Measurements from ENCODE around the gene PLD5.

PLD5 gene

GRCh38 chr1:242241936-242242335, 282.6 kb downstream of the PLD5 start:
- Mint-ChIP-seq H3K9me3 (peaks cover 10% of the 10 kb centered on the region), H3K27me3 (ENCODE audit: low read depth, poor library complexity) (peaks cover 7% of the 10 kb centered on the region), H3K36me3 (ENCODE audit: low read depth) (no peaks in the 10 kb centered on the region), H3K27ac (no peak overlapping the region), H3K4me1 (no peaks in the 10 kb centered on the region), H3K4me3 (no peak overlapping the region)
- no peak for DNase-seq
- TF ChIP-seq CTCF (IDR thresholded peaks at IDR 0.05): no peak

DNA sequence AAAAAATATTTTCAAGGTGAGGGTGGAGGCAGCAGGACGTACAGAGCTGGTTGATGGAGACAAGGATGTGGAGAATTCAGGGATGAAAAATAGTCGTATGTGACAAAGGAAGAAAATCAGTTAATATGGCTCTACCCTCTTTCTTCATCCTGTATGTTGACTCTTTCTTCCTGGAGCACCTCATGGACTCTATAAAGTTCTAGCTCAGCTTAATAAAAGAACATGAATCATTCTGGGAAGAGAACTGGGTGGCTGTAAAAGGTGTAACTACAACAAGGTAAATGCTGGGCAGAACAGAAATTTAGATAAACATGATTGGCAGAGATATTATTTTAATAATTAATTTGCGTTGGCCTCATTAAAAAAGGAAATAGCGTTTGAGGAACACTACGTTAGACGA, 283.8 kb downstream of the PLD5 start:
- Mint-ChIP-seq H3K4me1 (no peaks in the 10 kb centered on the region), H3K27ac (no peak overlapping the region), H3K9me3 (peaks cover 4% of the 10 kb centered on the region), H3K4me3 (no peak overlapping the region), H3K27me3 (ENCODE audit: low read depth, poor library complexity) (peaks cover 7% of the 10 kb centered on the region), H3K36me3 (ENCODE audit: low read depth) (no peaks in the 10 kb centered on the region)
- no peak for DNase-seq
- TF ChIP-seq CTCF (IDR thresholded peaks at IDR 0.05): no peak

- no peaks in the 10 kb centered on the region for H3K36me3 Mint-ChIP-seq (ENCODE audit: low read depth)
- H3K27ac Mint-ChIP-seq: no peak overlapping the region
- TF ChIP-seq CTCF (IDR thresholded peaks at IDR 0.05): no peak
- H3K4me1 Mint-ChIP-seq: no peaks in the 10 kb centered on the region
- DNase-seq: no peak
- peaks cover 12% of the 10 kb centered on the region for H3K27me3 Mint-ChIP-seq (ENCODE audit: low read depth, poor library complexity)
- no peak overlapping the region for H3K4me3 Mint-ChIP-seq
- peaks cover 4% of the 10 kb centered on the region for H3K9me3 Mint-ChIP-seq
Observed at GRCh38 chr1:242240077-242240476, 284.4 kb downstream of the PLD5 start.

GRCh38 chr1:242239398-242239797, 285.1 kb downstream of the PLD5 start:
- Mint-ChIP-seq H3K4me1 (no peaks in the 10 kb centered on the region), H3K27me3 (ENCODE audit: low read depth, poor library complexity) (peaks cover 13% of the 10 kb centered on the region), H3K27ac (no peak overlapping the region), H3K9me3 (peaks cover 4% of the 10 kb centered on the region), H3K4me3 (no peak overlapping the region), H3K36me3 (ENCODE audit: low read depth) (no peaks in the 10 kb centered on the region)
- no peak for TF ChIP-seq CTCF (IDR thresholded peaks at IDR 0.05)
- no peak for DNase-seq

DNA sequence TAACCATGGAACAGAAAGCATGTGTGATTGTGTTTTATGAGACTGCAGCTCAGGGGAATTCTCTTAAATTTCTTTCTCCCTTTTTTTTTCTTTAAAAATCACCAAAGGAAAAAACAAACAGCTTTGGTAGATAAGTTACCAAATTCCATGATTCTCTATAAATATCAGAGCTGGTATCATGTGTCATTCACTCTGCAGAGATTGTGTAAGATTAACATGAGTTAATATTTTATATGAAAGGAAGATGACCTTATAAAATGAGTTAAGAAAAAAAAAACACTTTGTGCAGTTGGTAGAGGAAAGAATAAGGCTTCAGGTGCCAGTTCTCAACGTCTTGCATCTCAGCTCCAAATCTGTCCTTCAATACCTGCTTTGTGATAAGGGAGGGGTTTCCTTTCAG, 287.4 kb downstream of the PLD5 start:
- Mint-ChIP-seq H3K27me3 (ENCODE audit: low read depth, poor library complexity) (peaks cover 16% of the 10 kb centered on the region), H3K9me3 (peaks cover 4% of the 10 kb centered on the region), H3K4me3 (no peak overlapping the region), H3K36me3 (ENCODE audit: low read depth) (no peaks in the 10 kb centered on the region), H3K4me1 (no peaks in the 10 kb centered on the region), H3K27ac (no peak overlapping the region)
- TF ChIP-seq CTCF (IDR thresholded peaks at IDR 0.05): no peak
- DNase-seq: no peak

DNA sequence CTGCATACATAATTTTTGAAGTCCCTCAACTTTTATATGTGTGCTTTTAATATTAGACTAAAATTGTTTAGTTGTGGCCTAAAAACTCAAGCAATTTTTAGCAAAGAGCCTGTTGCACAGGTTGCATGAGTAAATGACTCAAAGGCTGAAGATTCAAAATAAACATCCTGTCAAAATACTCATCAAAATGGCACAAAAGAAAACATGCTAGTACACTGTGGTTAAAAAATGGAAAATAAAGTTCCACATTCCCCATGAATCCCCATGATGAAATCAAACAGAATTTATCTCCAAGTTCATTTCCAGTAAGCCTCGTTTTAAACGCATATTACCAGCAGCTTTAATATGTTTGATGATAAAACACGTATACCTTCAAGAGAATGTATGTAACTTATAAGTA, 295.5 kb downstream of the PLD5 start:
- no peaks in the 10 kb centered on the region for H3K9me3 Mint-ChIP-seq
- no peak for DNase-seq
- no peak overlapping the region for H3K27ac Mint-ChIP-seq
- TF ChIP-seq CTCF (IDR thresholded peaks at IDR 0.05): no peak
- H3K27me3 Mint-ChIP-seq (ENCODE audit: low read depth, poor library complexity): peaks cover 6% of the 10 kb centered on the region
- H3K4me1 Mint-ChIP-seq: no peaks in the 10 kb centered on the region
- H3K4me3 Mint-ChIP-seq: no peak overlapping the region
- no peaks in the 10 kb centered on the region for H3K36me3 Mint-ChIP-seq (ENCODE audit: low read depth)

All from nephron progenitor cell (in vitro differentiated cells).